Endothelial cell of umbilical vein (primary cell): ENCODE data around the gene PARN. TPM values are rescaled to one million over a fixed set of nuclear protein-coding genes. Genes with fewer than 3 reads are reported as not detected.
A peak's percentile ranks its signal among the peaks of the same experiment; 100 is the strongest.

ENCODE experiments used
- BruUV-seq: library from RNA; stranded (reverse); fragments of 400-500 nt; replicated peaks from 2 replicates; lab custom pipeline; 2021; lab: Mats Ljungman, UMichigan
- CTCF ChIA-PET: fragments of 300-600, 350-600 bp; sonication (Branson Sonifier 250); formaldehyde crosslinking; loops from one replicate; lab custom pipeline; 2021; ENCODE audit warnings: antibody characterized with exemption, inconsistent platforms; lab: Charles Lee
- POLR2A ChIA-PET: fragments of 300-600, 350-600 bp; sonication (Branson Sonifier 250); formaldehyde crosslinking; loops from one replicate; lab custom pipeline; 2021; ENCODE audit warnings: antibody characterized with exemption, inconsistent platforms; lab: Charles Lee
- DNase-seq: peaks from one replicate; pipeline ENCODE4 v3.0.0-alpha.2; 2011; ENCODE audit warnings: low read depth, low spot score
- FAIRE-seq: peaks from 2 replicates; lab custom pipeline; 2011; peaks lifted over from hg19 to GRCh38; lab: Jason Lieb, UNC
- H2AFZ ChIP-seq: 2 replicates; pipeline ENCODE4 v1.6.0; 2012; ENCODE audit warnings: low read depth, low read length, control low read depth, inconsistent platforms
- H3K27ac ChIP-seq: 2 replicates; pipeline ENCODE4 v1.5.1; 2011; ENCODE audit warnings: low read depth, mild to moderate bottlenecking, control low read depth, low read length, moderate library complexity; ENCODE audit not compliant: insufficient read depth
- H3K27me3 ChIP-seq, 2 experiments: 2 replicates each; pipeline versions ENCODE4 v1.6.0 to v1.6.1; 2011; ENCODE audit warnings: low read length in 2 of 2, mixed read lengths in 1 of 2; ENCODE audit not compliant: control insufficient read depth in 2 of 2, insufficient read depth in 2 of 2
- H3K36me3 ChIP-seq, 2 experiments: 2 replicates in 1 of 2; 3 replicates in 1 of 2; pipeline ENCODE4 v1.5.1; 2011; ENCODE audit warnings: low read length in 2 of 2, mild to moderate bottlenecking in 1 of 2, moderate library complexity in 1 of 2; ENCODE audit not compliant: control insufficient read depth in 2 of 2, insufficient read depth in 2 of 2; ENCODE audit errors: extremely low read depth in 1 of 2
- H3K4me1 ChIP-seq: 3 replicates; pipeline ENCODE4 v1.5.1; 2011; ENCODE audit warnings: mild to moderate bottlenecking, low read length; ENCODE audit not compliant: control insufficient read depth, insufficient read depth; ENCODE audit errors: extremely low read depth
- H3K4me2 ChIP-seq: 2 replicates; pipeline ENCODE4 v1.6.1; 2011; ENCODE audit warnings: low read length, control low read depth, mixed read lengths; ENCODE audit not compliant: insufficient read depth
- H3K4me3 ChIP-seq, 3 experiments: fragments of 200-600 bp in 1 of 3; sonication (generic), shearing (Covaris generic) in 1 of 3; replicated peaks in 1 of 3; 2 replicates each; pipeline ENCODE4 v1.5.1; 2011 to 2016; ENCODE audit warnings: control low read depth in 3 of 3, low read length in 3 of 3, mild to moderate bottlenecking in 2 of 3, inconsistent platforms in 1 of 3, low read depth in 1 of 3, moderate library complexity in 1 of 3; ENCODE audit not compliant: insufficient read depth in 1 of 3
- H3K79me2 ChIP-seq: 2 replicates; pipeline ENCODE4 v1.6.0; 2012; ENCODE audit warnings: low read length, inconsistent platforms; ENCODE audit not compliant: control insufficient read depth, insufficient read depth
- H3K9ac ChIP-seq: replicated peaks from 2 replicates; pipeline ENCODE3; 2011; ENCODE audit warnings: low read length, control low read depth; ENCODE audit not compliant: insufficient read depth; ENCODE audit errors: extremely low read depth
- H3K9me1 ChIP-seq: replicated peaks from 3 replicates; pipeline ENCODE4 v1.6.0; 2011; ENCODE audit warnings: mild to moderate bottlenecking, low read length; ENCODE audit not compliant: control insufficient read depth, insufficient read depth; ENCODE audit errors: extremely low read depth
- H3K9me3 ChIP-seq: replicated peaks from 2 replicates; pipeline ENCODE4 v1.5.1; 2012; ENCODE audit warnings: low read length, inconsistent platforms; ENCODE audit not compliant: control insufficient read depth, insufficient read depth
- H4K20me1 ChIP-seq: replicated peaks from 2 replicates; pipeline ENCODE3; 2011; ENCODE audit warnings: mild to moderate bottlenecking, low read length; ENCODE audit not compliant: control insufficient read depth, insufficient read depth; ENCODE audit errors: extremely low read depth
- CTCF ChIP-seq, 2 donors: IDR thresholded peaks; 1 replicate in 1 of 2; 2 replicates in 1 of 2; pipeline ENCODE4 v1.5.1; 2011; ENCODE audit warnings: low read length in 2 of 2, mild to moderate bottlenecking in 2 of 2, moderate library complexity in 2 of 2, control low read depth in 1 of 2, inconsistent platforms in 1 of 2, low read depth in 1 of 2; ENCODE audit not compliant: insufficient read depth in 1 of 2; ENCODE audit errors: extremely low read depth in 1 of 2
- EZH2 ChIP-seq: IDR thresholded peaks from 2 replicates; pipeline ENCODE4 v1.6.1; 2012; ENCODE audit warnings: borderline replicate concordance, low read depth, mild to moderate bottlenecking, moderate library complexity, low read length, inconsistent platforms; ENCODE audit not compliant: severe bottlenecking
- GATA2 ChIP-seq: IDR thresholded peaks from 2 replicates; pipeline ENCODE4 v1.7.0; 2011; ENCODE audit warnings: low read depth, mild to moderate bottlenecking, moderate library complexity, mixed read lengths, low read length; ENCODE audit not compliant: insufficient read length, insufficient read depth
- JUN ChIP-seq: IDR thresholded peaks from 2 replicates; pipeline ENCODE4 v1.6.1; 2011; ENCODE audit warnings: borderline replicate concordance, low read depth; ENCODE audit not compliant: insufficient read length, insufficient read depth
- MAX ChIP-seq: IDR thresholded peaks from 2 replicates; pipeline ENCODE4 v1.6.1; 2011; ENCODE audit not compliant: insufficient read depth, insufficient read length
- POLR2A ChIP-seq: IDR thresholded peaks from 2 replicates; pipeline ENCODE4 v1.6.1; 2012; ENCODE audit warnings: low read depth, mild to moderate bottlenecking, control low read depth, low read length
- POLR2AphosphoS5 ChIP-seq: IDR thresholded peaks from 2 replicates; pipeline ENCODE4 v1.6.1; 2012; ENCODE audit warnings: low read depth, mild to moderate bottlenecking, control low read depth, low read length, moderate library complexity; ENCODE audit not compliant: insufficient read depth
- dilution Hi-C: fragments of 300-500 bp; cut with MboI; formaldehyde crosslinking; loops from one replicate; pipeline ENCODE4 v1.15.0; 2019; ENCODE audit warnings: low sequenced_read_pairs; ENCODE audit not compliant: extremely low pct_ligation_motif_present
- intact Hi-C: fragments of 100-400 bp; cut with micrococcal nuclease; formaldehyde crosslinking; loops from one replicate; pipeline ENCODE4 v1.10.0; 2022
- polyA plus RNA-seq, 4 experiments: library from polyadenylated mRNA; depleted of rRNA in 3 of 4; stranded (reverse) in 3 of 4; unstranded in 1 of 4; fragments of >200 nt; gene quantifications; 2 replicates each; pipeline versions ENCODE4 v1.2.1 to v1.2.3, GENCODE V29; 2011 to 2012; ENCODE audit warnings: missing spikeins in 1 of 4
- total RNA-seq: library from RNA; stranded (reverse); gene quantifications from 2 replicates; pipeline ENCODE4 v1.2.3, GENCODE V29; 2021

The PARN gene
- total and polyA plus RNA-seq, 2 donors (not counting 3 experiments of a cell fraction or from before 2014, with no cell fraction given) = 16.9 to 24.6 TPM

- Histone ChIP-seq H3K36me3 (no peaks in the 10 kb centered on the region), H3K4me2 (peak overlapping the region; percentile 70), H3K4me3 (peak overlapping the region in 1 of 3 experiments; percentile 17), H4K20me1 (no peaks in the 10 kb centered on the region), H3K4me1 (peaks cover 23% of the 10 kb centered on the region), H3K27ac (peak overlapping the region; percentile 39), H3K9me1 (no peaks in the 10 kb centered on the region), H2AFZ (peak overlapping the region; percentile 76), H3K79me2 (no peaks in the 10 kb centered on the region), H3K27me3 (no peaks in the 10 kb centered on the region), H3K9me3 (no peaks in the 10 kb centered on the region), H3K9ac (peak overlapping the region; percentile 40)
- intact Hi-C loops = no loop called here
- CTCF ChIA-PET = interaction anchor here (1.4 kb wide), 2 partner anchors 8 to 12 kb away, joined by 3 read pairs; no protein-coding TSS in a partner anchor
- POLR2A ChIA-PET = no interaction called here
- FAIRE-seq = peak; percentile 58
- DNase-seq = peak; percentile 43
- dilution Hi-C loops = no loop called here
- TF ChIP-seq POLR2AphosphoS5 (no peak), EZH2 (no peak), JUN (no peak), CTCF (IDR thresholded peaks at IDR 0.05; ENCODE audit: extremely low read depth in 1 of 2, insufficient read depth in 1 of 2, low read depth in 1 of 2, low read length in 2 of 2) (no peak), POLR2A (no peak), GATA2 (no peak), MAX (no peak)
- BruUV-seq = no TSS peak
These were observed 130.9 kb downstream of the PARN start for GRCh38 chr16:14499110-14499509.
